ENCODE data around the gene APOB. TPM values are rescaled to one million over a fixed set of nuclear protein-coding genes. Genes with fewer than 3 reads are reported as not detected.

The APOB gene
- total and polyA plus RNA-seq, 2 experiments from 2014 or later = not detected

- no peak for DNase-seq
- H3K4me3 ChIP-seq = no peak overlapping the region
- no peaks in the 10 kb centered on the region for H3K79me2 ChIP-seq (ENCODE audit: insufficient read depth)
- TF ChIP-seq EZH2phosphoT487 (IDR thresholded peaks at IDR 0.05; ENCODE audit: insufficient read depth, low read depth) (no peak), EZH2 (IDR thresholded peaks at IDR 0.05; ENCODE audit: insufficient read depth, poor library complexity, severe bottlenecking) (no peak)
- in situ Hi-C loops (cut with MboI) = no loop called here
- H3K4me1 ChIP-seq (ENCODE audit: insufficient read depth) = no peaks in the 10 kb centered on the region
- no peak overlapping the region for H3K9ac ChIP-seq
- no peaks in the 10 kb centered on the region for H3F3A ChIP-seq (ENCODE audit: insufficient read depth)
- no peaks in the 10 kb centered on the region for H4K20me1 ChIP-seq (ENCODE audit: insufficient read depth)
- H3K4me2 ChIP-seq (ENCODE audit: unreplicated experiment) = no peak overlapping the region
- no peaks in the 10 kb centered on the region for H3K36me3 ChIP-seq (ENCODE audit: low read depth)
- no peaks in the 10 kb centered on the region for H3K9me2 ChIP-seq (ENCODE audit: insufficient read depth)
- no peaks in the 10 kb centered on the region for H3K27me3 ChIP-seq (replicated peaks; ENCODE audit: insufficient read depth)
- no peaks in the 10 kb centered on the region for H3K9me3 ChIP-seq (ENCODE audit: low read depth)
- no peak overlapping the region for H2AFZ ChIP-seq
- 7 to 12% methylated on average over 2 of the region's 2 CpGs for WGBS, 2 experiments (ENCODE audit: low coverage in 1 of 2, low lambda C conversion rate in 2 of 2, missing lambda C conversion rate in 2 of 2)
- H3K27ac ChIP-seq = no peak overlapping the region
These were observed 25.6 kb downstream of the APOB start for GRCh38 chr2:21018290-21018689.

- Histone ChIP-seq H3K9me3 (ENCODE audit: low read depth) (no peaks in the 10 kb centered on the region), H3K4me3 (no peak overlapping the region), H3K27ac (no peak overlapping the region), H3K4me1 (ENCODE audit: insufficient read depth) (no peaks in the 10 kb centered on the region), H3K79me2 (ENCODE audit: insufficient read depth) (no peaks in the 10 kb centered on the region), H3K27me3 (replicated peaks; ENCODE audit: insufficient read depth) (no peaks in the 10 kb centered on the region), H3K9ac (no peak overlapping the region), H2AFZ (no peak overlapping the region), H3K36me3 (ENCODE audit: low read depth) (no peaks in the 10 kb centered on the region), H3F3A (ENCODE audit: insufficient read depth) (no peaks in the 10 kb centered on the region), H3K4me2 (ENCODE audit: unreplicated experiment) (no peak overlapping the region), H4K20me1 (ENCODE audit: insufficient read depth) (no peaks in the 10 kb centered on the region), H3K9me2 (ENCODE audit: insufficient read depth) (no peaks in the 10 kb centered on the region)
- TF ChIP-seq EZH2phosphoT487 (IDR thresholded peaks at IDR 0.05; ENCODE audit: insufficient read depth, low read depth) (no peak), EZH2 (IDR thresholded peaks at IDR 0.05; ENCODE audit: insufficient read depth, poor library complexity, severe bottlenecking) (no peak)
- in situ Hi-C loops (cut with MboI) = no loop called here
- DNase-seq = no peak
- WGBS, 2 experiments (ENCODE audit: low coverage in 1 of 2, low lambda C conversion rate in 2 of 2, missing lambda C conversion rate in 2 of 2) = 19 to 27% methylated on average over 4 of the region's 4 CpGs
These were observed 26.1 kb downstream of the APOB start for GRCh38 chr2:21017748-21018276.

GRCh38 chr2:21015281-21015645, 28.6 kb downstream of the APOB start:
- Histone ChIP-seq H3K9me2 (ENCODE audit: insufficient read depth) (no peaks in the 10 kb centered on the region), H3K79me2 (ENCODE audit: insufficient read depth) (no peaks in the 10 kb centered on the region), H3K36me3 (ENCODE audit: low read depth) (no peaks in the 10 kb centered on the region), H3K4me3 (no peak overlapping the region), H3K9me3 (ENCODE audit: low read depth) (no peaks in the 10 kb centered on the region), H2AFZ (no peak overlapping the region), H3K4me2 (ENCODE audit: unreplicated experiment) (no peak overlapping the region), H3K27me3 (replicated peaks; ENCODE audit: insufficient read depth) (no peaks in the 10 kb centered on the region), H3K27ac (no peak overlapping the region), H4K20me1 (ENCODE audit: insufficient read depth) (no peaks in the 10 kb centered on the region), H3K4me1 (ENCODE audit: insufficient read depth) (no peaks in the 10 kb centered on the region), H3F3A (ENCODE audit: insufficient read depth) (no peaks in the 10 kb centered on the region), H3K9ac (no peak overlapping the region)
- no peak for DNase-seq
- 2% methylated on average over 3 of the region's 3 CpGs for WGBS, 2 experiments (ENCODE audit: low coverage in 1 of 2, low lambda C conversion rate in 2 of 2, missing lambda C conversion rate in 2 of 2)
- in situ Hi-C loops (cut with MboI) = no loop called here
- no peak for TF ChIP-seq EZH2 (IDR thresholded peaks at IDR 0.05; ENCODE audit: insufficient read depth, poor library complexity, severe bottlenecking)
- TF ChIP-seq EZH2phosphoT487 (IDR thresholded peaks at IDR 0.05; ENCODE audit: insufficient read depth, low read depth) = no peak

GRCh38 chr2:21014364-21015280, 29.3 kb downstream of the APOB start:
- Histone ChIP-seq H3K27me3 (replicated peaks; ENCODE audit: insufficient read depth) (no peaks in the 10 kb centered on the region), H3K36me3 (ENCODE audit: low read depth) (no peaks in the 10 kb centered on the region), H3K9me3 (ENCODE audit: low read depth) (no peaks in the 10 kb centered on the region), H3K9me2 (ENCODE audit: insufficient read depth) (no peaks in the 10 kb centered on the region), H3F3A (ENCODE audit: insufficient read depth) (no peaks in the 10 kb centered on the region), H3K4me2 (ENCODE audit: unreplicated experiment) (no peak overlapping the region), H4K20me1 (ENCODE audit: insufficient read depth) (no peaks in the 10 kb centered on the region), H3K79me2 (ENCODE audit: insufficient read depth) (no peaks in the 10 kb centered on the region), H3K27ac (no peak overlapping the region), H3K4me1 (ENCODE audit: insufficient read depth) (no peaks in the 10 kb centered on the region), H3K9ac (no peak overlapping the region), H3K4me3 (no peak overlapping the region), H2AFZ (no peak overlapping the region)
- 15 to 20% methylated on average over 6 of the region's 6 CpGs for WGBS, 2 experiments (ENCODE audit: low coverage in 1 of 2, low lambda C conversion rate in 2 of 2, missing lambda C conversion rate in 2 of 2)
- TF ChIP-seq EZH2 (IDR thresholded peaks at IDR 0.05; ENCODE audit: insufficient read depth, poor library complexity, severe bottlenecking) (no peak), EZH2phosphoT487 (IDR thresholded peaks at IDR 0.05; ENCODE audit: insufficient read depth, low read depth) (no peak)
- in situ Hi-C loops (cut with MboI) = no loop called here
- no peak for DNase-seq
